GM15510 (cell line): Measurements from ENCODE around the gene GPD1.

Source experiments
- POLR2A ChIP-seq: IDR thresholded peaks from 3 replicates; pipeline ENCODE4 v1.6.1; 2011; ENCODE audit warnings: borderline replicate concordance; ENCODE audit not compliant: insufficient read length; ENCODE audit errors: extremely low read depth

The GPD1 gene

GRCh38 chr12:50121641-50122040 lies 17.8 kb downstream of the GPD1 start:
- TF ChIP-seq POLR2A: no peak

DNA sequence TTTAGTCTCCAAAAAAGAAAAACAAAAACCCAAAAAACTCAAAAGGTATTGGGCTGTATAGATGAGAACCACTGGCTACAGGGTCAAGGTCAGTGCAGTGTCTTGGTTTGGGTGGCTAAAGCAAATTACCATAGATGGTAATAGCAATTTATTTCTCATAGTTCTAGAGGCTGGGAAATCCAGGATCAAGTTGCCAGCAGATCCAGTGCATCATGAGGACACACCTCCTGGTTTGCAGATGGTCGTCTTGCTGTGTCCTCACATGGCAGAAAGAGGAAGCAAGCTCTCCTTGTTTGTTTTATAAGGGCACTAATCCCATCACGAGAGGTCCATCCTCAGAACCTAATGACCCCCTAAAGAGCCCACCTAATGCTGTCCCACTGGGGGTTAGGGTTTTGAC lies 19.4 kb downstream of the GPD1 start:
- TF ChIP-seq POLR2A: no peak

DNA sequence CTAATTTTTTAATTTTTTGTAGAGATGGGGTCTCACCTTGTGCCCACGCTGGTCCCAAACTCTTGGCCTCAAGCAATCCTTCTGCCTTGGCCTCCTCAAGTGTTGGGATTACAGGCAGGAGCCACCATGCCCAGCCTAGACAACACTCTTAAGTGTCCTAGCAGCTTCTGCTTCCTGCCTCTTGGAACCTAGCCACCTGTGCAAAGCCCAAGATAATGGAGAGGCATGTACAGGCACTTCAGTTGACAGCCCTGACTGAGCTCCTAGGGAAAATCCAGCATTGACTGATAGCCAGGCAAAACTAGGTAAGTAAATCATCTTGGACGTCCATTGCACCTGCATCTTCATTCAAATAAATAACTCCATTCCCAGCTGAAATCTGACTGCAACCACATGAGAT lies 23.7 kb downstream of the GPD1 start:
- TF ChIP-seq POLR2A: no peak

DNA sequence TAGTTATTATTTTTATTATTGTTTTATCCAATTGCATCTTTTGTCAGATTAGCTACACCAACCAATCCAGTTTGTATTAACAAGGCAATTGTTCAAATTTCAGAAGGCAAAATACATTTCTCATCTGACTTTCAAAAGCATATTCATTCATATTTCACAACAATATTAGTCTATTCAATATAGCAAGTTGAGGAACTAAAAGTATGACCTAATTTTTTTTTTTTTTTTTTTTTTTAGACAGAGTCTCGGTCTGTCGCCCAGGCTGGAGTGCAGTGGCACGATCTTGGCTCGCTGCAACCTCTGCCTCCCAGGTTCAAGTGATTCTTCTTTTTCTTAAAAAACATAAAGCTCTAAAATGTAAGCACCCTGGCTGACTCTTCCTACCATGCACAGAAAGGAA lies 25.5 kb downstream of the GPD1 start:
- TF ChIP-seq POLR2A: no peak

DNA sequence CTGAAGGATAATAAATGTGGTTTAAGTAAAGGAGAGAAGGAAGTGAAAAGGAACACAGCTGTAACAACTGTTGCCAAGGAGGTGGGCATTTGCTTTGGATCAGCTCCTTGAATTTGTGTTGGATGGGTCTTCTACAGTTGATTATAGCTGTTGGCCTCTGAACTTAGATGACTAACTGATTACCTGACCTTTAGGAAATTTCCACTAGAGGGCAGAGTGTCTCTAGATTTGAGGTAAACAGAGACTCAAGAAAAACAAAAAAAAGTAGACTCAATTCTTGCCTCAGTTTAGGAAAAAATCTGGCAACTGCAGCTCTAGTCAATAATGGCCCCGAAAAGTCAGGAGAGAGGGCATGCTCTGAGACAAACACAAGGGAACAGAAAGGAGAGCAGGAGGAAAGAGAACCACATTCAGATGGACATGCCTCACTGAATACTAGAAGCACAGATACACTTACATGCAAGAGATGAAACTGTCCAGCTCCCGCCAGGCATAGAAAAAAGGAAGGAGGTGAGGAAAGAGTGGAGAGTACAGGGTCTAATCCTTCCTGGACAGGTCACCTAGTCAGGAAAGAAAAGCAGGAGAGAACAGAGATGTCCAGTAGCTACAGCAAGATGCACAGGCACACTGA lies 28.8 kb downstream of the GPD1 start:
- no peak for TF ChIP-seq POLR2A

DNA sequence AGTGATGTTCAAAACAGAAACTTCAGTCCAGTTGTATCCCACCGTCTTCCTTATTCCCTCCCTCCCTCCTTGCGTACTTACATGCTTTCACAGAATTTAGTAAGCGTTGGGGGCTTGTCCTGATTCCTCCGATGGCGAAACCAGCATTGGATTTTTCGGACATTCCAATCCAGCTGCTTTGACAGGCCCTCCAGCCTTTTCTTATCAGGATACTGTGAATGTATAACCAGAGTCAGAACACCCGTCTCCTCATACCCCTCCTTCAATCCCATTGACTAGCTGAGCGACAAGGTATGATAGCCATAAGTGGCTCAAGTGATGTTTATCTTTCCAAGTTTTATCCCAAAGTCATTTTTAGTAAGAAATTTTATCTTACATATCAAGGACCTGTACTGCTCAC lies 39.2 kb downstream of the GPD1 start:
- TF ChIP-seq POLR2A: no peak

- no peak for TF ChIP-seq POLR2A
Measured at GRCh38 chr12:50145439-50145838, 41.6 kb downstream of the GPD1 start.

DNA sequence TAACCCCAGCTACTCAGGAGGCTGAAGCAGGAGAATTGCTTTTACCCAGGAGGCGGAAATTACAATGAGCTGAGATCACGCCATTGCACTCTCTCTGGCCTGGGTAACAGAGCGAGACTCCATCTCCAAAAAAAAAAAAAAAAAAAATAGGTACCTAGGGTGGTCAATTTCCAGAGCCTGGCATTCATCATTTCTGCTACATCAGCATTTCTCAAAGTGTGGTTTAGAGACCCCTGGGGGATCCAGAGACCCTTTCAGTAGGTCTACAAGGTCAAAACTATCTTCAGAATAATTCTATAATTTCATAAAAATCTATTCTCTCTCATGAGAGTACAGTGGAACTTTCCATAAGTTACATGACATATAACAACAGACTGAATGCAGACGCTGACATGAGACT lies 43.5 kb downstream of the GPD1 start:
- TF ChIP-seq POLR2A: no peak

DNA sequence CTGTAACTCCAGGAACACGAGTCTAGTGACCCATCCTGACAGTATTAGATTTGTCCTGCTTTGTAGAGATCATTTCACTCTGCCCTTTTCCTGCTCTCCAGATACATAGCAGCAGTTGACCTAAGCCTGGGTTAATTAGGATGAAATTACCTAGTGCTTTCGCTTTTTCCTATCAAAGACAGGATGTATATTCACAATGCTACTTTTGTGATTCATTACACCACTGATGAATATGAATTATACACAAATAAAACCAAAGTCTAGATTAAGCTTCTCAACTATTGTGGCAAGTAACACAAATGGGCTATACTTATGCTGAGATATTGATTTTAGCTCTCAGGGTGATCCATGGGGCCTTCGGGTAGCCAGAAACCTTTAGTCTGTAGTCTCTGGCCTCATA lies 45.5 kb downstream of the GPD1 start:
- TF ChIP-seq POLR2A: no peak

- TF ChIP-seq POLR2A: no peak
Measured at GRCh38 chr12:50151047-50151687, 47.4 kb downstream of the GPD1 start.

DNA sequence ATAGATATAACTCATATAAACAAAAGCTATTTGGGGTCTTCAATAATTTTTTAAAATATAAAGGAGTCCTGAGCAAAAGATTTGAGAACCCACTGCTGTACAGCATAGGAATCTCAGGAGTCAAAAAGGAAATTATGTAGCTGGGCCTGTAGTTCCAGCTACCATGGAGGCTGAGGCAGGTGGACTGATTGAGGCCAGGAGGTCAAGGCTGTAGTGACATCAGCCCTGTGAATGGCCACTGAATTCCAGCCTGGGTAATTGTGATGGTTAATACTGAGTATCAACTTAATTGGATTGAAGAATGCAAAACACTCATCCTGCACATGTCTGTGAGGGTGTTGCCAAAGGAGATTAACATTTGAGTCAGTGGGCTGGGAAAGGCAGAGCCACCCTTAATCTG lies 52.8 kb downstream of the GPD1 start:
- no peak for TF ChIP-seq POLR2A

DNA sequence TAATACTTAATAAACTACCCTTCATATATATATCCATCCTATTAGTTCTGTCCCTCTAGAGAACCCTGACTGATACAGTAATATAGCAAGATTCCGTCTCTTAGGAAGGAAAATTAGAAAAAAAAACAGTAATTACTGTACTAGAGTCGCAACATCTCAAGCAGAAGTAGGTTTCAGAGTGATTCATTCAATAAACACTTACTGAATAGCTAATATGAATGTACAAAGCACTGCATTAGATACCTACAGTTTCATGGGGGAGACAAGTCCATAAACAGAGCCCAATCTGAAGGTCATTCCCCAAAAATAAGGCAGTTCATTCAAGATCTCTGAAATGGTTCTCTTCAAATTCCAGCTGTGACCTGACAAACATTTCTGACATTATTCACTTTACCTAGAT lies 53.5 kb downstream of the GPD1 start:
- TF ChIP-seq POLR2A: no peak

GRCh38 chr12:50160643-50161042 lies 56.8 kb downstream of the GPD1 start:
- no peak for TF ChIP-seq POLR2A
